Activated CD4-positive, alpha-beta T cell treated with anti-CD3 and anti-CD28 coated beads for 36 hours (primary cell): Measurements from ENCODE around the gene ZNF326. TPM values are rescaled to one million over a fixed set of nuclear protein-coding genes. Genes with fewer than 3 reads are reported as not detected.

Source experiments
- ATAC-seq: fragments of 200-7000 bp; cut with Tn5 transposase; one replicate; pipeline ENCODE4 v1.10.0; 2021; ENCODE audit warnings: mild to moderate bottlenecking, moderate library complexity
- CTCF ChIA-PET: fragments of 350-600 bp; sonication (Branson Sonifier 250); formaldehyde crosslinking; loops from one replicate; lab custom pipeline; 2021; ENCODE audit warnings: antibody characterized with exemption; lab: Charles Lee
- POLR2A ChIA-PET: fragments of 350-600 bp; sonication (Branson Sonifier 250); formaldehyde crosslinking; loops from one replicate; lab custom pipeline; 2021; ENCODE audit warnings: antibody characterized with exemption, inconsistent platforms; lab: Charles Lee
- DNase-seq: peaks from one replicate; pipeline ENCODE4 v3.0.0-alpha.2; 2020
- H3K27ac Mint-ChIP-seq: one replicate; pipeline ENCODE4 v1.8.0; 2021; ENCODE audit warnings: mixed read lengths
- H3K27me3 Mint-ChIP-seq: one replicate; pipeline ENCODE4 v1.8.0; 2021; ENCODE audit warnings: mixed read lengths
- H3K36me3 Mint-ChIP-seq: one replicate; pipeline ENCODE4 v1.8.0; 2021; ENCODE audit warnings: low read depth, mixed read lengths
- H3K4me1 Mint-ChIP-seq: one replicate; pipeline ENCODE4 v1.8.0; 2021; ENCODE audit warnings: mixed read lengths
- H3K4me3 Mint-ChIP-seq: one replicate; pipeline ENCODE4 v1.8.0; 2021; ENCODE audit warnings: mild to moderate bottlenecking, moderate library complexity, mixed read lengths
- H3K9me3 Mint-ChIP-seq: one replicate; pipeline ENCODE4 v1.8.0; 2021; ENCODE audit warnings: low read depth, mixed read lengths
- intact Hi-C, 2 experiments: fragments of 100-400 bp; cut with DNase I in 1 of 2; cut with micrococcal nuclease in 1 of 2; formaldehyde crosslinking; loops; one replicate each; pipeline versions ENCODE4 v1.14.2 to v1.15.1; 2022 to 2024; cut with DNase I, micrococcal nuclease
- total RNA-seq, 2 experiments: library from RNA; stranded (reverse); gene quantifications; one replicate each; pipeline ENCODE4 v1.2.3, GENCODE V29; 2021

The ZNF326 gene
- 10 to 100 TPM; 19.4 to 20.5 TPM for total RNA-seq

- H3K27ac Mint-ChIP-seq, result peak within 1 kb of the TSS; percentile 92
- ChIA-PET CTCF (interaction anchor here (0.6 kb wide), 1 partner anchor 173 kb away, joined by 3 read pairs; no protein-coding TSS in a partner anchor), POLR2A (interaction anchor here (0.6 kb wide), 2 partner anchors 152 to 348 kb away, joined by 3 to 4 read pairs; no protein-coding TSS in a partner anchor)
- peak within 1 kb of the TSS; percentile 94 for H3K4me3 Mint-ChIP-seq
- peak; percentile 95 for ATAC-seq
- intact Hi-C loops, result loop anchor here (1.0 to 10.0 kb wide), 16 partner anchors 152 to 1507 kb away; partner anchors contain the start of genes LRRC8B (in 2 of the 2), LRRC8C (in 2 of the 2), LRRC8D (in 2 of the 2) and CDC7 (in 1 of the 2)
- no peaks in the 10 kb centered on the region for H3K9me3 Mint-ChIP-seq
- peaks cover 42% of the 10 kb centered on the region for H3K4me1 Mint-ChIP-seq
- peaks cover 17% of the 10 kb centered on the region for H3K36me3 Mint-ChIP-seq
- peak; percentile 97 for DNase-seq
- H3K27me3 Mint-ChIP-seq, result no peaks in the 10 kb centered on the region
Measured at GRCh38 chr1:89994805-89995597, at the start of gene ZNF326. TSS of gene ZNF326 (plus strand) at chr1:89995110. CDS start at chr1:89995258, 148 bp downstream.

GRCh38 chr1:89945852-89946476, 48.9 kb upstream of the ZNF326 start:
- Mint-ChIP-seq H3K27me3 (no peaks in the 10 kb centered on the region), H3K4me1 (peaks cover 6% of the 10 kb centered on the region), H3K36me3 (no peaks in the 10 kb centered on the region), H3K27ac (no peak overlapping the region), H3K4me3 (no peak overlapping the region), H3K9me3 (no peaks in the 10 kb centered on the region)
- ChIA-PET POLR2A (no interaction called here), CTCF (interaction anchor here (0.6 kb wide), 1 partner anchor 55 kb away, joined by 3 read pairs; no protein-coding TSS in a partner anchor)
- ATAC-seq, result peak; percentile 86
- peak; percentile 33 for DNase-seq
- intact Hi-C loops, result no loop called here

GRCh38 chr1:89946532-89946931, 48.4 kb upstream of the ZNF326 start:
- Mint-ChIP-seq H3K27me3 (no peaks in the 10 kb centered on the region), H3K4me1 (peaks cover 6% of the 10 kb centered on the region), H3K36me3 (no peaks in the 10 kb centered on the region), H3K4me3 (no peak overlapping the region), H3K9me3 (no peaks in the 10 kb centered on the region), H3K27ac (no peak overlapping the region)
- intact Hi-C loops, result no loop called here
- DNase-seq, result no peak
- ChIA-PET POLR2A (no interaction called here), CTCF (interaction anchor here (0.6 kb wide), 1 partner anchor 55 kb away, joined by 3 read pairs; no protein-coding TSS in a partner anchor)
- ATAC-seq, result no peak

GRCh38 chr1:89948722-89949345, 46.1 kb upstream of the ZNF326 start:
- intact Hi-C loops, result no loop called here
- ATAC-seq (no peak), DNase-seq (no peak)
- Mint-ChIP-seq H3K27me3 (no peaks in the 10 kb centered on the region), H3K36me3 (no peaks in the 10 kb centered on the region), H3K4me3 (no peak overlapping the region), H3K4me1 (peaks cover 17% of the 10 kb centered on the region), H3K9me3 (no peaks in the 10 kb centered on the region), H3K27ac (no peak overlapping the region)
- POLR2A ChIA-PET, result no interaction called here
- CTCF ChIA-PET, result interaction anchor here (1.3 kb wide), 1 partner anchor 144 kb away, joined by 4 read pairs; no protein-coding TSS in a partner anchor

GRCh38 chr1:89949991-89950624, 44.8 kb upstream of the ZNF326 start:
- H3K4me1 Mint-ChIP-seq, result peaks cover 19% of the 10 kb centered on the region

GRCh38 chr1:89950703-89951102, 44.2 kb upstream of the ZNF326 start:
- Mint-ChIP-seq H3K27ac (no peak overlapping the region), H3K27me3 (no peaks in the 10 kb centered on the region), H3K36me3 (no peaks in the 10 kb centered on the region), H3K4me3 (no peak overlapping the region), H3K4me1 (peaks cover 19% of the 10 kb centered on the region), H3K9me3 (no peaks in the 10 kb centered on the region)
- ATAC-seq (no peak), DNase-seq (no peak)
- POLR2A ChIA-PET, result interaction anchor here (0.6 kb wide), 1 partner anchor 378 kb away, joined by 3 read pairs; no protein-coding TSS in a partner anchor
- CTCF ChIA-PET, result no interaction called here
- intact Hi-C loops, result no loop called here

More at GRCh38 chr1:89949991-89950624, 44.8 kb upstream of the ZNF326 start:
- DNase-seq (no peak), ATAC-seq (no peak)
- H3K36me3 Mint-ChIP-seq, result no peaks in the 10 kb centered on the region
- ChIA-PET POLR2A (interaction anchor here (0.6 kb wide), 1 partner anchor 378 kb away, joined by 3 read pairs; no protein-coding TSS in a partner anchor), CTCF (no interaction called here)
- H3K9me3 Mint-ChIP-seq, result no peaks in the 10 kb centered on the region
- H3K27me3 Mint-ChIP-seq, result no peaks in the 10 kb centered on the region
- no peak overlapping the region for H3K4me3 Mint-ChIP-seq
- intact Hi-C loops, result no loop called here
- no peak overlapping the region for H3K27ac Mint-ChIP-seq

GRCh38 chr1:89951766-89952604, 42.9 kb upstream of the ZNF326 start:
- Mint-ChIP-seq H3K9me3 (no peaks in the 10 kb centered on the region), H3K4me1 (peaks cover 17% of the 10 kb centered on the region), H3K27me3 (no peaks in the 10 kb centered on the region), H3K4me3 (no peak overlapping the region), H3K27ac (no peak overlapping the region), H3K36me3 (no peaks in the 10 kb centered on the region)
- ATAC-seq (no peak), DNase-seq (no peak)
- ChIA-PET POLR2A (interaction anchor here (0.6 kb wide), 1 partner anchor 239 kb away, joined by 3 read pairs; no protein-coding TSS in a partner anchor), CTCF (interaction anchor here (0.6 kb wide), 1 partner anchor 361 kb away, joined by 3 read pairs; no protein-coding TSS in a partner anchor)
- intact Hi-C loops, result no loop called here

- ChIA-PET POLR2A (interaction anchor here (0.6 kb wide), 1 partner anchor 240 kb away, joined by 3 read pairs; no protein-coding TSS in a partner anchor), CTCF (interaction anchor here (0.6 kb wide), 1 partner anchor 362 kb away, joined by 3 read pairs; no protein-coding TSS in a partner anchor)
- no peak for DNase-seq
- no peaks in the 10 kb centered on the region for H3K36me3 Mint-ChIP-seq
- H3K4me3 Mint-ChIP-seq, result no peak overlapping the region
- peaks cover 21% of the 10 kb centered on the region for H3K4me1 Mint-ChIP-seq
- intact Hi-C loops, result loop anchor here in 1 of 2 experiments (1.0 kb wide), 2 partner anchors 108 to 148 kb away; no protein-coding TSS in a partner anchor
- peak; percentile 17 for ATAC-seq
- no peaks in the 10 kb centered on the region for H3K27me3 Mint-ChIP-seq
- H3K9me3 Mint-ChIP-seq, result no peaks in the 10 kb centered on the region
- no peak overlapping the region for H3K27ac Mint-ChIP-seq
Measured at GRCh38 chr1:89952605-89953130, 42.2 kb upstream of the ZNF326 start.

- ATAC-seq, result peak; percentile 76
- Mint-ChIP-seq H3K4me3 (no peak overlapping the region), H3K4me1 (peaks cover 25% of the 10 kb centered on the region)
Measured at GRCh38 chr1:89953131-89953626, 41.7 kb upstream of the ZNF326 start.

More at GRCh38 chr1:89953131-89953626, 41.7 kb upstream of the ZNF326 start:
- H3K9me3 Mint-ChIP-seq, result no peaks in the 10 kb centered on the region
- peak; percentile 65 for DNase-seq
- intact Hi-C loops, result loop anchor here in 1 of 2 experiments (1.0 kb wide), 2 partner anchors 109 to 149 kb away; no protein-coding TSS in a partner anchor
- H3K36me3 Mint-ChIP-seq, result no peaks in the 10 kb centered on the region
- ChIA-PET CTCF (no interaction called here), POLR2A (no interaction called here)
- no peaks in the 10 kb centered on the region for H3K27me3 Mint-ChIP-seq
- no peak overlapping the region for H3K27ac Mint-ChIP-seq
